HAP-1 (cell line): ENCODE measurements around the gene PLA2G7.
"Not testable (repeated sequence)": the region's sequence is repeated elsewhere in the genome, so short reads cannot be mapped to it uniquely, and the experiment has no call there.

Source experiments
- DNase-seq, 2 experiments: peaks; one replicate each; pipeline ENCODE4 v3.0.0-alpha.2; 2016 to 2020; ENCODE audit warnings: low spot score in 2 of 2
- H3K27me3 ChIP-seq: fragments of 250-450 bp; sonication (Bioruptor Pico); 2 replicates; pipeline ENCODE4 v1.5.1; 2020; ENCODE audit warnings: low read depth, mild to moderate bottlenecking, moderate library complexity
- H3K36me3 ChIP-seq: fragments of 250-450 bp; sonication (Bioruptor Pico); replicated peaks from 2 replicates; pipeline ENCODE4 v1.5.1; 2020; ENCODE audit warnings: mild to moderate bottlenecking
- H3K4me1 ChIP-seq: fragments of 250-450 bp; sonication (Bioruptor Pico); 2 replicates; pipeline ENCODE4 v1.5.1; 2020; ENCODE audit warnings: mild to moderate bottlenecking
- H3K4me3 ChIP-seq: fragments of 250-450 bp; sonication (Bioruptor Pico); 2 replicates; pipeline ENCODE4 v1.5.1; 2020; ENCODE audit warnings: mild to moderate bottlenecking, moderate library complexity
- H3K9me3 ChIP-seq: fragments of 250-450 bp; sonication (Bioruptor Pico); 2 replicates; pipeline ENCODE4 v1.5.1; 2020; ENCODE audit warnings: mild to moderate bottlenecking, moderate library complexity
- in situ Hi-C: fragments of 300-500 bp; cut with MboI; formaldehyde crosslinking; loops from 3 replicates; pipeline ENCODE4 v1.14.3; 2020; ENCODE audit warnings: low sequenced_read_pairs, inconsistent platforms, mixed read lengths

The PLA2G7 gene

DNA sequence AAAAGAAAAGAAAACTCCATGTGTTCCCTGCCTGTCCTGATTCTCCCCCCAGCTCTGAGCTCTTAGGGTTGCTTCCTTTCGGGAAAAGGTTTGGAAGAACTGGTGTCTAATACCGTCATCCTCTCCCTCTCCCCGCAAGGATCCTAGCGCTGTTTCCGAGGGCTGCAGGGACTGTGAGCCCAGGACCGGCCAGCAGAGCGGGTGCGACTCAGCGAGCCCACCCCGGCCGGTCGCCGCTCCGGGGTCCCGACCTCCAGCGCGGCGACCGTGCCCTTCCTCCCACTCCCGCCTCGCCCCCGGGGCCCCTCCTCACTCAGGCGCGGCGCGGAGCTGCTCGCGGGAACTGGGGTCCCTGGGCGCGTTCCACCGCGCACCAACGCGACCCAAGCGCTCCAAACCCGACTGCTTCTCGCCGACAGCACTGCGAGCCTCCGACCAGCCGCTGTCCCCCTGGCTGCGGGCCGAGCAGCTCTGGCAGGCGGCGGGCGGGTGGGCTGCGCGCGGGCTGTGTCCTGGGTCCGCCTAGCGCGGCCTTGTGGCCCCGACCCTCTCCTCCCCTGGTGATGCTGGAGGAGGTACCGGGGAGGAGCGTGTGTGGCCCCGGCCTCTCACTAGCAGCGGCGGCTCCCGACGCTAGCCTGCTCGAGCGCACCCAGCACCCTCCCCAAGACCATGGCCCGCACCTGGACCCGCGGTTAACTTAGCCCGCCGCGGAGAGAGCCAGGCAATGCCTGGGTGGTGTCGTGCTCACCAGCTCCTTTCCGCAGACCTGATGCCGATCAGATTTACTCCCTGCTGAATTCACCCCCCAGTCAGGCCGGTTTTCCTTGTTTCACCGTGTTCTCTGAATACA lies at the start of gene PLA2G7:
Gene PLA2G7 (minus strand): TSS at position 509 of the 853 bp plus-strand sequence. CDS start 12,484 bp downstream, outside the sequence.
- H3K9me3 ChIP-seq, result no peaks in the 10 kb centered on the region
- H3K36me3 ChIP-seq, result no peaks in the 10 kb centered on the region
- H3K4me3 ChIP-seq, result no peak within 1 kb of the TSS
- peaks cover 22% of the 10 kb centered on the region for H3K27me3 ChIP-seq
- in situ Hi-C loops, result no loop called here
- H3K4me1 ChIP-seq, result no peaks in the 10 kb centered on the region
- DNase-seq, result no peak

DNA sequence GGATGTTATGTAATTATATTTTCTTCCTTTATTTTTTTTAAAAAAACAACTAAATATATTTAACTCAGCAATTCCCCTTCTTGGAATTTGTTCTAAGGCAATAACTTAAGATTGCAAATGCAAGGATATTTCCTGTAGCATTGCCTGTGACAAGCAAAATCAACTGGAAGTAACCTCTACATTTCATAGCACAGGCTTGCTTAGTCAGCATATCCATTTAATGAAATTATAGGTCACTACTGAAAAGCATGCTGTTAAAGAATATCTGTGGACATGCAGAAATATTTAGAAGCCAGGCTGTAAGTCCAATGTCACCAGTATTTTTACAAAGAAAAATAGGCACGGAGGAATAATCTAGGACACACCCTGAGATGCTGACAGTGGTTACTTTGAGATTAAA lies 49.4 kb upstream of the PLA2G7 start:
- no peaks in the 10 kb centered on the region for H3K4me1 ChIP-seq

DNA sequence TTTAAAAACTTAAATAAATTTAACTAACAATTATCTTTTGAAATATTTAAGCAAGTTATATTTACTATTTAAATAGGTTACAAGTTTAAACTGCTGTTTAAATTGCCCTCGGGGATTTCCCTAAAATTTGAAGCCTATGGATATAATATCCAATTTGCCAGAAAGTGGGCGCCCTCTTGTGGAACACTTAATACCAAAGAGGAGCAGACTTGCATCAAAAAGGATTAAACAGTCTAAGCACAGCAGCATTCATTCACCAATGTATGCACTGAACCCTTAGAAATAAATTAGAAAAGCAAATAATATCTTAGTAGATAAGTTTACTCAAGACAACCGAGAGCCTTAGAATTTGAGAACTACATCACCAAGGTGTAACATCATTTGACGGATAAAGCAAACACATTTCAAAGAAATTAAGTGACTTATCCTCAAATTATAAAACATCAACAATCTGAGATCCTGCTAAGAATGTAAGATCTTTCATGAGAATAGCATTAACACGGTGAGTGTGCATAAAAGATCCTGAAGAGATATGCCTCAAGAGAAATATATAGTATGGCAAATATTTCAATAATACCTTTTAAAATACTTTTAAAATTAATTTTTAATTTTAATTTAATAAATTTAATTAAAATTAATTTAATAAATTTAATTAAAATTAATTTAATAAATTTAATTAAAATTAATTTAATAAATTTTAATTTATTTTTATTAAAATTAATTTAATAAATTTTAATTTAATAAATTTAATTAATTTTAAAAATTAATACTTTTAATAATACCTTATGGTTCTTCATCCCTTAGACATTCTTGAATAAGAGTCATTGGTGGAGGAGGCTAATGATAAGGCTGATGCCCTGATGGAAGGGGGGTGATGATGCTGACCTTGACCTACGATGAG lies 46.6 kb upstream of the PLA2G7 start:
- in situ Hi-C loops, result no loop called here
- peak; percentile 55 to 69 for DNase-seq
- Histone ChIP-seq H3K4me3 (no peak overlapping the region), H3K36me3 (no peaks in the 10 kb centered on the region), H3K9me3 (no peaks in the 10 kb centered on the region), H3K27me3 (no peaks in the 10 kb centered on the region), H3K4me1 (no peaks in the 10 kb centered on the region)

More for the DNA sequence above, 49.4 kb upstream of the PLA2G7 start:
- Histone ChIP-seq H3K9me3 (no peaks in the 10 kb centered on the region), H3K36me3 (no peaks in the 10 kb centered on the region), H3K4me3 (no peak overlapping the region), H3K27me3 (no peaks in the 10 kb centered on the region)
- in situ Hi-C loops, result no loop called here
- no peak for DNase-seq

DNA sequence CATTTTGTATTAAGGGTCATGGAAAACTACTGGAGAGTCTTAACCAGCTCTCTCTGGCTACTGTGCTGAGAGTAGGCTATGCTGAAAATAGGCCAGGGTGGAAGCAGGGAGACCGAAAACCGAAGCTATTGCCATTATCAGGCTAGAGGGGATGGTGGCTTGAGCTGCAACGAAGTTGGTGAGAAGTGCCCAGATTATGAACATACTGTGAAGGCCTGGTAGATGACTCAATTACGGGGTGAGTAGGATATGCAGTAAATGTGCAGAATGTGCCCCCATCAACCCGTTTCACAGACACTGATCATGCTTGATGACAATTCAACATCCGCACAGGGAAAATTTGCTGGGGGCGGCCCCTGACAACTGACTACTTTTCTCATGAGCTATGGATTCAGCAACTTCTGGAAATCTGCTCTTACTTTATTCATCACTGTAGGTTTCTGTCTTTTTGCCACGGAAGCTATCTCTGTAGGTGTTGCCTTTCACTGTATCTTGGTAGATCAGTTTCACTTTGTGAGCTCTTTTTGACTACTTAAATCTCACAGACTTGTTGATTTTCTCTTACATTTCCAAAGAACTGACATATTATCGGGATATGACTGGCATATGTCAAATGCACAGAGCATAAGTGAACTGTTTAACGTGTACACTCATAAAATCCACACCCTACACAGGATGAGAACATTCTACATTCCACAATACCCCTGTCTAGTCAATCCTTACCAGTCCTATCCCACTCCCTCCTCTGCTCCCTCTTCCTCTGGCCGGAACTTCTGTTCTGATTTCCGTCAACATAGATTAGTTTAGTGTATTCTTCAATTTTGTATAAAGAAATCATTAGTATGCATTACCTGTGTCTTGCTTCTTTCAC lies 42.5 kb upstream of the PLA2G7 start:
- no peak for DNase-seq
- no peaks in the 10 kb centered on the region for H3K36me3 ChIP-seq
- no peaks in the 10 kb centered on the region for H3K27me3 ChIP-seq
- H3K9me3 ChIP-seq, result no peaks in the 10 kb centered on the region
- no peaks in the 10 kb centered on the region for H3K4me1 ChIP-seq
- H3K4me3 ChIP-seq, result no peak overlapping the region
- in situ Hi-C loops, result no loop called here

DNA sequence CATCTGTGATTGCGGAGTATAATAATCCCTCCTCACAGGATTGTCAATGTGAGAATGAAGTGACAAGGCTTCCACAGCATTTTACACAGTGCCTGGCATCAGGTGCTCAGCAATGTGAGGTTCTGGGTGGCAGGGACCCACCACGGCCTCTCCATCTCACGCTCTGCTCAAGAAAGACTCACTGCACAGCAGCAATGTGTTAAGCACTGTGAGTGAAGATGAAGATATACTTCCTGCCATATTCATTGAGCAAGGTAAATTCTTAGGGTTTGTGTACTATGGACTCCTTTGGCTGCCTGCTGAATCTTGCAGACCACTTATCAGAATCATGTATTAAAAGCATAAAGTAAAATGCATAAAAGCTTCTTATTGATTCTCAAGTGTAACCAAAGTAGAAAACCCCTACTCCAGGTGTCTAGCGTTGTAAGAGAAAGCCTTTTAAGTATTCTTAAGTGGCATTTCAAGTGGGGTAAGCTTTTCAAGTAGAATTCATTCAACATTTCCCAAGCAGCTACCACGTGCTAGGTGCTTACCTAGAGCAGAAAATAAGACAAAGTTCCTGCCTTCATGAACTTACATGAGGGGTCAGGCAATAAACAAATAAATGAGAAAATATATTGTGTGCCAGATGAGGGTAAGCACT lies 41.0 kb upstream of the PLA2G7 start:
- in situ Hi-C loops, result no loop called here
- H3K4me1 ChIP-seq, result no peaks in the 10 kb centered on the region
- H3K36me3 ChIP-seq, result no peaks in the 10 kb centered on the region
- H3K4me3 ChIP-seq, result no peak overlapping the region
- H3K27me3 ChIP-seq, result no peaks in the 10 kb centered on the region
- no peaks in the 10 kb centered on the region for H3K9me3 ChIP-seq
- no peak for DNase-seq

DNA sequence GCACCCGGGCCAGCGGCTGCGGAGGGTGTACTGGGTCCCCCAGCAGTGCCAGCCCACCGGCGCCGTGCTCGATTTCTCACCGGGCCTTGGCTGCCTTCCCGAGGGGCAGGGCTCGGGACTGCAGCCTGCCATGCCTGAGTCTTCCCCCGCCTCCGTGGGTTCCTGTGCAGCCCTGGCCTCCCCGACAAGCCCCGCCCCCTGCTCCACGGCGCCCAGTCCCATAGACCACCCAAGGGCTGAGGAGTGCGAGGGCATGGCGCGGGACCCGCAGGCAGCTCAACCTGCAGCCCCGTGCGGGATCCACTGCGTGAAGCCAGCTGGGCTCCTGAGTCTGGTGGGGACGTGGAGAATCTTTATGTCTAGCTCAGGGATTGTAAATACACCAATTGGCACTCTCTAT lies 39.6 kb upstream of the PLA2G7 start:
- H3K4me3 ChIP-seq, H3K27me3 ChIP-seq, in situ Hi-C loops, H3K4me1 ChIP-seq, H3K36me3 ChIP-seq, H3K9me3 ChIP-seq, DNase-seq: not testable (repeated sequence)

DNA sequence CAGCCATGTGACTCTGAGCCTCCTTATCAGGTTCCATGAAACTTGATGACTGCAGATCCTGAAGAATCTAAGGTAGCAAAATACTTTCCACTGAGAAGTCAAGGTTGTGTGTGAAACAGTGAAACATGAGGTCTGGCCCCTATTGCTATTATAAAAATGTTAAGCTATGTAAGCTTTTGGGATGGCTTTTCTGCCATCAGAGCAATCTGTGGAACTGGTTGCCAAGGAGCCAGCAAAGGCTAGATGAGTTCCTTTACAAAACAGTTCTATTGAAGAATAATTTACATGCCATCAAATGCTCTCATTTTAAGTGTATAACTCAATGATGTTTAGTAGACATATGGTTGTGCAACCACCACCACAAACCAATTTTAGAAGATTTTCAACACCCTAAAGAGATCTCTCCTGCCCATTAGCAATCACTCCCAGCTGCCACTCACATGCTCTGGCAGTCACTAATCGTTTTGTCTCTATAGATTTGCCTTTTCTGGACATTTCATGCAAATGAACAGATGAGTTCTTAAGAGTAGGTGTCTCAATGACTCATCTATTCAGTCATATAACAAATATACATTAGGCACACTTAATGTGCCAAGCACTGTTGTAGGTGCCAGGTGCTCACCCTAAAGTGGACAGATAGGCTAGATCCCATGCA lies 38.2 kb upstream of the PLA2G7 start:
- Histone ChIP-seq H3K4me3 (no peak overlapping the region), H3K9me3 (no peaks in the 10 kb centered on the region), H3K4me1 (no peaks in the 10 kb centered on the region), H3K36me3 (no peaks in the 10 kb centered on the region), H3K27me3 (no peaks in the 10 kb centered on the region)
- no peak for DNase-seq
- in situ Hi-C loops, result no loop called here

DNA sequence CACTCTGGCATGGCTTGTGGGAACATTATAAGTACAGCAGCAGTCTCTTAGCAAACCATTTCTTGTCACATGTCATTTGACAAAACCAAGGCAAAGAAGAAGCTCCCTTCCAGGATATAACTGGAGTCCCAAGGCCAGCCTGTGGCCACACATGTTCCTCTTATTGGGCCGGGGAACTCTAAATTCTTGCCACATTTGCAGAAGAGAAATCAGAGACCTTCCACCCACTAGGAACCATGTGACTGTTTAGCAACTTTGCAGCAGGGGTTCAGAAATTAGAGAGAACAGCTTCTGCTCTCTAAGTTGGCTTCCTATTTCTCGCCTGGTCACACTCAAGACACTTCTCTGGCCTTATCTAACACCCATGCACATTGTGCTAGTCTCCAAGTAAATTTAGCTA lies 37.6 kb upstream of the PLA2G7 start:
- Histone ChIP-seq H3K4me1 (no peaks in the 10 kb centered on the region), H3K4me3 (no peak overlapping the region), H3K9me3 (no peaks in the 10 kb centered on the region), H3K27me3 (no peaks in the 10 kb centered on the region), H3K36me3 (no peaks in the 10 kb centered on the region)
- in situ Hi-C loops, result no loop called here
- DNase-seq, result no peak

DNA sequence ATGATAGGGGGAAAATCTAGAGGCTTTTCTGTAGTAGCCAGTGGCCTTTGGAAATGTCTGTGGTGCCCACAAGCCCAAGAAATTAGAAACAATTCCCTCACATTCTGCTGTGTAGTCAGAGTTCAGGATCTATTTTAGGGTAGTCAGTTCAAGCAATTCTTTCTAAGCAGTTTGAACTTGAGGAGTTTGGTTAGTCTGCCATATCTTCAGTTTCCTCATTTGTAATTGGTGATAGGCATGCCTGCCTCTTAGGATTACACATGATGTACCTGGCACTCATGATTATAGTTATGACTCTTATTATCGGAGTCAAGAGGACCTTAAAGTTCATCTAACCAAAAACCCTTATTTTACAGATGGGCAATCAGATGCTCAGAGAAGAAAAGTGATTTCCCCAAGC lies 36.8 kb upstream of the PLA2G7 start:
- DNase-seq, result no peak
- H3K36me3 ChIP-seq, result no peaks in the 10 kb centered on the region
- no peaks in the 10 kb centered on the region for H3K9me3 ChIP-seq
- no peaks in the 10 kb centered on the region for H3K4me1 ChIP-seq
- no peak overlapping the region for H3K4me3 ChIP-seq
- in situ Hi-C loops, result no loop called here
- no peaks in the 10 kb centered on the region for H3K27me3 ChIP-seq

DNA sequence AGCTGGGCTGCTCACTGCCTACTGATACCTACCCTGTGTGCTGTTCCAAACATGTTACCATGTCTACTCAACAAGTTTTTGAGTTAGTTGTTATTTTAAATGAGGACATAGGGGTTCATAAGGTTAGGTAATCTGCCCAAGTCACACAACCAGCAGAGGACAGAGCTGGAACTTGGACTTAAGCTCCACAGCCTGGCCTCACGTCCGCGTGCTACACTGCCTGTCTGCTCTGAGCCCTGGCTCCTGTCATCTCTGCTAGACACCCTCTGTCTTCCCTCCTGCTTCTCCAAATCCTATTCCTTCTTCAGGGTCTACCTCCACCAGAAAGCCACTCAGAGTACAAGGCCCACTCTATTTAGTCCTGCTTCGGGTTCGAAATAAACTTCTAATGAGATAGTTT lies 29.8 kb upstream of the PLA2G7 start:
- H3K4me1 ChIP-seq, result no peaks in the 10 kb centered on the region
- no peak for DNase-seq
- no peak overlapping the region for H3K4me3 ChIP-seq
- no peaks in the 10 kb centered on the region for H3K27me3 ChIP-seq
- no peaks in the 10 kb centered on the region for H3K9me3 ChIP-seq
- in situ Hi-C loops, result no loop called here
- no peaks in the 10 kb centered on the region for H3K36me3 ChIP-seq

DNA sequence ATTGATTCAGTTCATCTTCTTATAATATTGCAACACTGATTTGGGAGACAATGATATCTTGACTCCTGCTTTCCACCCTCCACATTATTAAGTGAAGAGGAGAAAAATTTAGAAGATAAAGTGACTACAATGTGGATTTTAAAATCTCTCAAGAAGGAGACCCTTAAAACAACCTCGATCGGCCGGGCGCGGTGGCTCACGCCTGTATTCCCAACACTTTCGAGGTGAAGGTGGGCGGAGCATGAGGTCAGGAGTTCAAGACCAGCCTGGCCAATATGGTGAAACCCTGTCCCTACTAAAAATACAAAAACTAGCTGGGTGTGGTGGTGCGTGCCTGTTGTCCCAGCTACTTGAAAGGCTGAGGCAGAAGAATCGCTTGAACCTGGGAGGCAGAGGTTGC lies 29.1 kb upstream of the PLA2G7 start:
- in situ Hi-C loops, DNase-seq, H3K4me3 ChIP-seq, H3K4me1 ChIP-seq, H3K27me3 ChIP-seq, H3K9me3 ChIP-seq, H3K36me3 ChIP-seq: not testable (repeated sequence)

DNA sequence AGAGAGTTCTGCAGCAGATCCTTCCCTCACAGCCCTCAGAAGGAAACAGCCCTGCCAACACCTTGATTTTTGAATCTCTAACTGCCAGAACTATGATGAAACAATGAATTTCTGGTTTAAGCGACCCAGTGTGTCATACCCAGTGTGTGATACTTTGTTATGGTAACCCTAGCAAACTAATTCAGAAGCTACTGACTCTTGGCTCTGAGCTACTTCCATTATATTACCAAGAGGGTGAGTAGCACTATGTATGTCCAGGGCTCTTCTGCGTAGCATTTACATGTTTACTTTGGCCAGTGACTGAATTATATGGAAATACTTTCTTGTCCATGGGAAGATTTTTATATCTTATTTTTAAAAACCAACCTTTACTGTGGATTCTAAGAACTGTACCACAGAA lies 28.3 kb upstream of the PLA2G7 start:
- no peak overlapping the region for H3K4me3 ChIP-seq
- no peaks in the 10 kb centered on the region for H3K4me1 ChIP-seq
- H3K27me3 ChIP-seq, result no peaks in the 10 kb centered on the region
- no peaks in the 10 kb centered on the region for H3K9me3 ChIP-seq
- in situ Hi-C loops, result no loop called here
- H3K36me3 ChIP-seq, result no peaks in the 10 kb centered on the region
- no peak for DNase-seq

DNA sequence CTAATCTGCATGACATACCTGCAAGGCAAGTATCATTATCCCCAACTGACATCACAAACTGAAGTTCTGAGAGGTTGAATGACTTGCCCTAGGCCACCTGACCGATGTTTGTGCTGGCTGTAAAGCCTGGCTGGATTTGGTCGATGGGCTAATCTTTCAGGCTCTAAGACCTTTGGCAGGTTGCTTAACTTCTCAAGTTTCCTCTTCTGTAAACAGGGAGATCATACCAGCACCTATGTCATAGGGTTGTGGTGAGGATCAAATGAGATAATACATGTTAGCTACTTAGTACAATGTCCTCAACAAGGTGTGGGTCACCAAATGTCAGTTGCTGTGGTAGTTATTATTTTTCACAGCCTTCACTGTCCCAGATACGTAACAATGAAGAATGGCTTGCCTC lies 25.8 kb upstream of the PLA2G7 start:
- H3K4me1 ChIP-seq, result no peaks in the 10 kb centered on the region
- no peak for DNase-seq
- H3K4me3 ChIP-seq, result no peak overlapping the region
- in situ Hi-C loops, result no loop called here
- H3K36me3 ChIP-seq, result no peaks in the 10 kb centered on the region
- H3K27me3 ChIP-seq, result no peaks in the 10 kb centered on the region; the same call in 1 of the 2 replicates
- no peaks in the 10 kb centered on the region for H3K9me3 ChIP-seq
